IPS-18a (cell line): ENCODE results near the gene CREBBP.

Source experiments
- H3K27ac ChIP-seq: one replicate; pipeline ENCODE4 v1.5.1; 2013; ENCODE audit warnings: low read length
- H3K27me3 ChIP-seq: one replicate; pipeline ENCODE4 v1.6.1; 2013; ENCODE audit warnings: mild to moderate bottlenecking, low read length; ENCODE audit not compliant: control insufficient read depth, insufficient read depth
- H3K36me3 ChIP-seq: one replicate; pipeline ENCODE4 v1.6.1; 2013; ENCODE audit warnings: low read depth, low read length; ENCODE audit not compliant: control insufficient read depth
- H3K4me1 ChIP-seq: one replicate; pipeline ENCODE4 v1.6.1; 2013; ENCODE audit warnings: low read depth, low read length; ENCODE audit not compliant: control insufficient read depth
- H3K4me3 ChIP-seq: one replicate; pipeline ENCODE4 v1.5.1; 2013; ENCODE audit warnings: low read length
- H3K9ac ChIP-seq: one replicate; pipeline ENCODE4 v1.6.1; 2013; ENCODE audit warnings: mild to moderate bottlenecking, low read length, moderate library complexity
- H3K9me3 ChIP-seq: one replicate; pipeline ENCODE4 v1.6.1; 2013; ENCODE audit warnings: low read depth, low read length; ENCODE audit not compliant: control insufficient read depth

The CREBBP gene

GRCh38 chr16:3782566-3782965, 97.9 kb downstream of the CREBBP start:
- H3K4me1 ChIP-seq = no peaks in the 10 kb centered on the region
- H3K36me3 ChIP-seq = peaks cover 46% of the 10 kb centered on the region
- H3K9ac ChIP-seq = no peak overlapping the region
- H3K27ac ChIP-seq = no peak overlapping the region
- no peak overlapping the region for H3K4me3 ChIP-seq
- H3K27me3 ChIP-seq = no peaks in the 10 kb centered on the region
- H3K9me3 ChIP-seq = no peaks in the 10 kb centered on the region

GRCh38 chr16:3781421-3781820, 99.1 kb downstream of the CREBBP start:
- Histone ChIP-seq H3K4me1 (no peaks in the 10 kb centered on the region), H3K27ac (no peak overlapping the region), H3K9me3 (no peaks in the 10 kb centered on the region), H3K27me3 (no peaks in the 10 kb centered on the region), H3K36me3 (peaks cover 52% of the 10 kb centered on the region), H3K4me3 (no peak overlapping the region), H3K9ac (no peak overlapping the region)

GRCh38 chr16:3780570-3780969, 99.9 kb downstream of the CREBBP start:
- Histone ChIP-seq H3K27me3 (no peaks in the 10 kb centered on the region), H3K4me1 (no peaks in the 10 kb centered on the region), H3K27ac (no peak overlapping the region), H3K9me3 (no peaks in the 10 kb centered on the region), H3K9ac (no peak overlapping the region), H3K36me3 (peaks cover 56% of the 10 kb centered on the region), H3K4me3 (no peak overlapping the region)

- Histone ChIP-seq H3K9me3 (no peaks in the 10 kb centered on the region), H3K27me3 (no peaks in the 10 kb centered on the region), H3K9ac (no peak overlapping the region), H3K4me1 (no peaks in the 10 kb centered on the region), H3K27ac (no peak overlapping the region), H3K4me3 (no peak overlapping the region), H3K36me3 (peaks cover 70% of the 10 kb centered on the region)
These were observed 104.2 kb downstream of the CREBBP start for GRCh38 chr16:3776316-3776715.

GRCh38 chr16:3774819-3775218, 105.7 kb downstream of the CREBBP start:
- Histone ChIP-seq H3K36me3 (peaks cover 69% of the 10 kb centered on the region), H3K27me3 (no peaks in the 10 kb centered on the region), H3K9me3 (no peaks in the 10 kb centered on the region), H3K9ac (no peak overlapping the region), H3K4me3 (no peak overlapping the region), H3K4me1 (no peaks in the 10 kb centered on the region), H3K27ac (no peak overlapping the region)

GRCh38 chr16:3774156-3774767, 106.3 kb downstream of the CREBBP start:
- Histone ChIP-seq H3K4me3 (no peak overlapping the region), H3K9ac (no peak overlapping the region), H3K9me3 (no peaks in the 10 kb centered on the region), H3K4me1 (no peaks in the 10 kb centered on the region), H3K27me3 (no peaks in the 10 kb centered on the region), H3K27ac (no peak overlapping the region), H3K36me3 (peaks cover 69% of the 10 kb centered on the region)

GRCh38 chr16:3773663-3774062, 106.8 kb downstream of the CREBBP start:
- H3K9ac ChIP-seq = no peak overlapping the region
- H3K4me3 ChIP-seq = no peak overlapping the region
- peaks cover 73% of the 10 kb centered on the region for H3K36me3 ChIP-seq
- no peaks in the 10 kb centered on the region for H3K4me1 ChIP-seq
- H3K27me3 ChIP-seq = no peaks in the 10 kb centered on the region
- no peak overlapping the region for H3K27ac ChIP-seq
- no peaks in the 10 kb centered on the region for H3K9me3 ChIP-seq

- Histone ChIP-seq H3K27me3 (no peaks in the 10 kb centered on the region), H3K36me3 (peaks cover 76% of the 10 kb centered on the region), H3K9me3 (no peaks in the 10 kb centered on the region), H3K9ac (no peak overlapping the region), H3K4me3 (no peak overlapping the region), H3K4me1 (no peaks in the 10 kb centered on the region), H3K27ac (no peak overlapping the region)
These were observed 109.0 kb downstream of the CREBBP start for GRCh38 chr16:3771513-3771912.

GRCh38 chr16:3770530-3770929, 110.0 kb downstream of the CREBBP start:
- H3K9me3 ChIP-seq = no peaks in the 10 kb centered on the region
- peaks cover 77% of the 10 kb centered on the region for H3K36me3 ChIP-seq
- no peak overlapping the region for H3K4me3 ChIP-seq
- no peak overlapping the region for H3K9ac ChIP-seq
- no peaks in the 10 kb centered on the region for H3K4me1 ChIP-seq
- H3K27ac ChIP-seq = no peak overlapping the region
- no peaks in the 10 kb centered on the region for H3K27me3 ChIP-seq

- Histone ChIP-seq H3K27me3 (no peaks in the 10 kb centered on the region), H3K9me3 (no peaks in the 10 kb centered on the region), H3K9ac (no peak overlapping the region), H3K4me1 (no peaks in the 10 kb centered on the region), H3K36me3 (peaks cover 77% of the 10 kb centered on the region), H3K4me3 (no peak overlapping the region), H3K27ac (no peak overlapping the region)
These were observed 110.6 kb downstream of the CREBBP start for GRCh38 chr16:3769942-3770341.

- Histone ChIP-seq H3K9ac (no peak overlapping the region), H3K4me3 (no peak overlapping the region), H3K27ac (no peak overlapping the region), H3K27me3 (no peaks in the 10 kb centered on the region), H3K9me3 (no peaks in the 10 kb centered on the region), H3K4me1 (no peaks in the 10 kb centered on the region), H3K36me3 (peaks cover 68% of the 10 kb centered on the region)
These were observed 111.5 kb downstream of the CREBBP start for GRCh38 chr16:3769013-3769412.

- no peaks in the 10 kb centered on the region for H3K27me3 ChIP-seq
- peaks cover 57% of the 10 kb centered on the region for H3K36me3 ChIP-seq
- no peak overlapping the region for H3K9ac ChIP-seq
These were observed 113.1 kb downstream of the CREBBP start for GRCh38 chr16:3767333-3767986.

More at GRCh38 chr16:3767333-3767986, 113.1 kb downstream of the CREBBP start:
- no peak overlapping the region for H3K4me3 ChIP-seq
- no peaks in the 10 kb centered on the region for H3K9me3 ChIP-seq
- H3K4me1 ChIP-seq = no peaks in the 10 kb centered on the region
- H3K27ac ChIP-seq = no peak overlapping the region
